ENCODE results near the gene TRIM68. TPM values are rescaled to one million over a fixed set of nuclear protein-coding genes. Genes with fewer than 3 reads are reported as not detected.

The TRIM68 gene
- total and polyA plus RNA-seq, 12 donors = 3.5 to 12.8 (median 10.2) TPM

GRCh38 chr11:4559527-4560440 is 48.2 kb downstream of the TRIM68 start:
- DNase-seq (no peak), ATAC-seq (no peak)
- TF ChIP-seq CTCF (IDR thresholded peaks at IDR 0.05) = no peak
- WGBS, 2 donors = 50 to 67% methylated on average over 8 of the region's 8 CpGs
- Histone ChIP-seq H3K27ac (no peak overlapping the region), H3K4me3 (no peak overlapping the region), H3K9me3 (peaks cover 0 to 19% (median 3%) of the 10 kb centered on the region in 11 donors), H3K36me3 (no peaks in the 10 kb centered on the region), H3K4me1 (no peaks in the 10 kb centered on the region), H3K27me3 (peaks cover 0 to 7% (median 0%) of the 10 kb centered on the region in 7 donors)
- intact Hi-C loops (cut with DNase I) = no loop called here

GRCh38 chr11:4551346-4551979 is 56.6 kb downstream of the TRIM68 start:
- Histone ChIP-seq H3K4me1 (no peaks in the 10 kb centered on the region), H3K9me3 (peaks cover 0 to 25% (median 6%) of the 10 kb centered on the region in 11 donors), H3K27ac (no peak overlapping the region), H3K36me3 (no peaks in the 10 kb centered on the region), H3K4me3 (no peak overlapping the region), H3K27me3 (peaks cover 0 to 4% (median 0%) of the 10 kb centered on the region in 7 donors)
- DNase-seq (no peak), ATAC-seq (no peak)
- WGBS, 2 donors = 77 to 78% methylated on average over 8 of the region's 8 CpGs
- intact Hi-C loops (cut with DNase I) = no loop called here
- no peak for TF ChIP-seq CTCF (IDR thresholded peaks at IDR 0.05)

Other genes with a start within 250 kb of the TRIM68 start
- not detected for gene OR52B4, start 239.8 kb downstream of the TRIM68 start, total RNA-seq
- not detected for gene OR52B4, start 239.8 kb downstream of the TRIM68 start, polyA plus RNA-seq
- gene TRIM21, start 214.5 kb downstream of the TRIM68 start, total RNA-seq = 10 to 100 TPM in 2 of 10 donors, 1 to 10 TPM in 8; 4.4 to 36.8 (median 7.4) TPM
- 10 to 100 TPM in 1 of 2 donors, 1 to 10 TPM in 1; 8.5 to 12.0 TPM for gene TRIM21, start 214.5 kb downstream of the TRIM68 start, polyA plus RNA-seq
- under 1 TPM in 2 of 10 donors, not detected in 8; 0.23 to 0.26 TPM for gene OR52K2, start 158.9 kb downstream of the TRIM68 start, total RNA-seq
- gene OR52K2, start 158.9 kb downstream of the TRIM68 start, polyA plus RNA-seq = not detected
- gene OR52K1, start 125.6 kb downstream of the TRIM68 start, total RNA-seq = not detected
- not detected for gene OR52K1, start 125.6 kb downstream of the TRIM68 start, polyA plus RNA-seq
- gene OR52M1, start 63.0 kb downstream of the TRIM68 start, total RNA-seq = not detected
- not detected for gene OR52M1, start 63.0 kb downstream of the TRIM68 start, polyA plus RNA-seq
- gene OR52I2, start 26.5 kb downstream of the TRIM68 start, total RNA-seq = not detected
- gene OR52I2, start 26.5 kb downstream of the TRIM68 start, polyA plus RNA-seq = not detected
- gene OR52I1, start 14.2 kb downstream of the TRIM68 start, total RNA-seq = not detected
- gene OR52I1, start 14.2 kb downstream of the TRIM68 start, polyA plus RNA-seq = not detected
- gene OR51D1, start 29.2 kb upstream of the TRIM68 start, total RNA-seq = not detected
- gene OR51D1, start 29.2 kb upstream of the TRIM68 start, polyA plus RNA-seq = not detected
- gene OR51E1, start 35.8 kb upstream of the TRIM68 start, total RNA-seq = 1 to 10 TPM in 9 of 10 donors, under 1 TPM in 1; 0.68 to 3.4 (median 1.6) TPM
- gene OR51E1, start 35.8 kb upstream of the TRIM68 start, polyA plus RNA-seq = 1 to 10 TPM; 2.3 to 2.6 TPM
- under 1 TPM in 4 of 10 donors, not detected in 6; 0.12 to 0.25 (median 0.16) TPM for gene OR51E2, start 89.6 kb upstream of the TRIM68 start, total RNA-seq
- gene OR51E2, start 89.6 kb upstream of the TRIM68 start, polyA plus RNA-seq = under 1 TPM; 0.07 to 0.25 TPM
- gene MMP26, start 96.6 kb upstream of the TRIM68 start, total RNA-seq = not detected
- gene MMP26, start 96.6 kb upstream of the TRIM68 start, polyA plus RNA-seq = not detected
- gene OR51F1, start 161.7 kb upstream of the TRIM68 start, total RNA-seq = not detected
- gene OR51F1, start 161.7 kb upstream of the TRIM68 start, polyA plus RNA-seq = not detected
- gene OR52R1, start 196.1 kb upstream of the TRIM68 start, total RNA-seq = not detected
- gene OR52R1, start 196.1 kb upstream of the TRIM68 start, polyA plus RNA-seq = not detected
- not detected for gene OR51F2, start 213.1 kb upstream of the TRIM68 start, total RNA-seq
- gene OR51F2, start 213.1 kb upstream of the TRIM68 start, polyA plus RNA-seq = not detected
- not detected for gene OR51S1, start 241.0 kb upstream of the TRIM68 start, total RNA-seq
- gene OR51S1, start 241.0 kb upstream of the TRIM68 start, polyA plus RNA-seq = not detected

All from heart right ventricle (tissue), 16 donors.